Stromal cell of bone marrow (primary cell): Measurements from ENCODE around the gene NTHL1.
"Not testable (repeated sequence)": the region's sequence is repeated elsewhere in the genome, so short reads cannot be mapped to it uniquely, and the experiment has no call there.

Source experiments
- DNase-seq: peaks from one replicate; pipeline ENCODE4 v3.0.0-alpha.2; 2012; ENCODE audit warnings: low read depth

Gene NTHL1

GRCh38 chr16:2040787-2041522 is 6.7 kb downstream of the NTHL1 start:
- DNase-seq = no peak

- DNase-seq = no peak
Measured at GRCh38 chr16:2040041-2040786, 7.4 kb downstream of the NTHL1 start.

DNA sequence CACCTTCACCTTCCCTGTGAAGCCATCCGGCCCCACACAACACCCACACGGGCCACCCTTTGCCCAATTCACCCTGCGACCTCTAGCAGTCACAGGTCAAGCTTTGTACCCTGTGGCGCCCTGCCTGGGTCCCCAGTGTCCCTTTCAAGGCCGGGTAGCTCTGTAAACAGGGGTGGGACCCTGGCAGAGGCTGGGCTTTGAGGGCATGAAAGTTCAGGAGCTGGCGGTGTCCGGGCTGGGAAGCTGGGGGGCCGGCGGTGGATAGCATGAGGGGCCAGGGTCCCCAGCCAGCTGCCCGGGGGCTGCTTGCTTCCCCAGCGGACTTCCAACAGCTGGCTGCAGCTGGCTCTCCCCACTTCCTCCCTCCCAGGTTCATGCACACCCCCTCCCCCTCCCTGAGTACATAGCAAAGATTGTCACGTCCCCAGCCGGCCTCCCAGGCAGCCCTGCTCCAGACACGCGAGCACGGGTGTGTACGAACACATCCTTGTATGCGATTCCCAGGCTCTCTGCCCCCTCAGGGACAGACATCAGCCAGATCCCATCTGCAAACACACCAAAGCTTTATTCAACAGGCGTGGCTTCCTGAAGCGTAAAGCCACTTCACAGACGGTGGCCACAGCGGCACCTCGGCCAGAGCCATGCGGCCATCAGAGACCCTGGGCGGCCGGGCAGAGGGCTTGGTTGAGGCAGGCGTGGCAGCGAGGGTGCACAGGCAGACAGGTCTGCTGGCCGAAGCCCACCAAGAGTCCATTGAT is 8.2 kb downstream of the NTHL1 start:
- no peak for DNase-seq

GRCh38 chr16:2038382-2039231 is 9.0 kb downstream of the NTHL1 start:
- DNase-seq = no peak

DNA sequence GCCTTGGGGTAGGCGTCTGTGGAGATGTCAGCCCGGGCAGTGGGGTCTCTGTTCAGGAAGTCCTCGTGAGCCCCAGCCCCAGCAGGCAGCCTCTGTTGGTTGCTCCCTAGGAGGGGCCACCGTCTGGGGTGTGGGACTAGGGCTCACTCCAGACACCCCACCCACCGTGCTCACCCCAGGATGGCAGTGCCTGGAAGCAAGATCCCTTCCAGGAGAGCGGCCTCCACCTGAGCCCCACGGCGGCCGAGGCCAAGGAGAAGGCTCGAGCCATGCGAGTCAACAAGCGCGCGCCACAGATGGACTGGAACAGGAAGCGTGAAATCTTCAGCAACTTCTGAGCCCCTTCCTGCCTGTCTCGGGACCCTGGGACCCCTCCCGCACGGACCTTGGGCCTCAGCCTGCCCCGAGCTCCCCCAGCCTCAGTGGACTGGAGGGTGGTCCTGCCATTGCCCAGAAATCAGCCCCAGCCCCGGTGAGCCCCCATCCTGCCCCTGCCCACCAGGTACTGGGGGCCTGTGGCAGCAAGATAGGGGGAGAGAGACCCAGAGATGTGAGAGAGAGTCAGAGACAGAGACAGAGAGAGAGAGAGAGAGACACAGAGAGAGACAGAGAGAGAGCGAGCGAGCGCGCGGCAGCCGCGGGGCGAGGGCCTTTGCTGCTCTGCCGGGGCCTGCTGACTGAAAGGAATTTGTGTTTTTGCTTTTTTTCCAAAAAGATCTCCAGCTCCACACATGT is 9.8 kb downstream of the NTHL1 start:
- no peak for DNase-seq

DNA sequence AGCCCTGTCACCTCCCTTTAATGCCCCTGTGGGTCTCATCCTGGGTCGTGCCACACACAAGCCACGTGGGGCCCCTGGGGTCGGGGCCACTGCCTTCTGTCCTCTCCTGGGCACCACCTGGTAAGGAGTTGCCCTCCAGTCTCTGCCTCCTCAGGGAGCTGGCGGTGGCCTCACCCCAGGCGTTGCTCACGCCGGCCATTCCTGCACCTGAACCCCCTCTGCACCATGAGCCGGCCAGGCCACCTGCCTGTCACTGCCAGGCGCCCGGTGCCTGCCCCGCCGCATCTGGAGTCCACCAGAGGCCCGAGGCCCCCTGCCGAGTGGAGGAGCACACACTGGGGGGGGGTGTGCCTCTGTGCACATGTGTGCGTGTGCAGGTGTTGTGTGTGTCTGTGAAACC is 10.5 kb downstream of the NTHL1 start:
- no peak for DNase-seq

- DNase-seq = no peak
Measured at GRCh38 chr16:2036200-2036966, 11.3 kb downstream of the NTHL1 start.

DNA sequence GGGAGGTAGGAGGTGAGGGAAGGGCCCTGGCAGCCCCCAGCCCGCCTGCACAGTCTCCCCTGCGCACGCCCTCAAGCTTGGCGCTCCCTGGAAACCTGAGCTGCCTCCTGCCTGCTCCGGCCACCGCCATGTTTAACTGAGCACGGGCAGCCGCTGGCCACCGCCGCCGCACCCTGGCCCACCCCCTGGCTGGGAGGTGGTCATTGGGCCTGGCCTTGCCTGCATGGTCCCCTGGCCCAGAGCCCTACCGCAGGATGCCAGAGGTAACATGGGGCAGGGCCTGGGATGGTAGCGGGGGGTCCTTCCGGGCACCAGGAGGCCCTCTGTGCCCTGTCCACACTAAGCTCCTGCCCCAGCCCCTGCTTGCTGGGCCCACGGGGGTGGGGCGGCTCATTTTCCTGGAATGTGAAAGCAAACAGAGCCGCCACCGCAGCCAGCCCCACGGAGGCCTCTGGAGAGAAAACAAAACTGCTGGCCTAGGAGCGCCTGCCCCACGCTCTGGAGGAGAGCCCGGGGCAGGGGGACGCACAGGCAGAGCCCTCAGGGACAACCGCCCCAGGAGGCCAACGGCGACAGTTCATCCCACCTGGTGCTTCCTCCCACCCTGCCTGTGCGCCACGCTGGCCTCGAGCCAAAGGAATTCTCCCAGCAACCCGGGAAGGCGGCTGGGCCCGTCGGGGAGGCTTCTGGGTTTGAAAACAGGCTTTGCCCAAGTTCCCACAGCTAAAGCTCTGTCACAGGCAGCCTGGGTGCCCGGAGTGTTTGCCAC is 12.0 kb downstream of the NTHL1 start:
- DNase-seq = peak; percentile 81

- no peak for DNase-seq
Measured at GRCh38 chr16:2034696-2035430, 12.8 kb downstream of the NTHL1 start.

- not testable (repeated sequence) for DNase-seq
Measured at GRCh38 chr16:2033909-2034695, 13.5 kb downstream of the NTHL1 start.

GRCh38 chr16:2033057-2033908 is 14.4 kb downstream of the NTHL1 start:
- peak; percentile 45 for DNase-seq

GRCh38 chr16:2032285-2033056 is 15.2 kb downstream of the NTHL1 start:
- no peak for DNase-seq

DNA sequence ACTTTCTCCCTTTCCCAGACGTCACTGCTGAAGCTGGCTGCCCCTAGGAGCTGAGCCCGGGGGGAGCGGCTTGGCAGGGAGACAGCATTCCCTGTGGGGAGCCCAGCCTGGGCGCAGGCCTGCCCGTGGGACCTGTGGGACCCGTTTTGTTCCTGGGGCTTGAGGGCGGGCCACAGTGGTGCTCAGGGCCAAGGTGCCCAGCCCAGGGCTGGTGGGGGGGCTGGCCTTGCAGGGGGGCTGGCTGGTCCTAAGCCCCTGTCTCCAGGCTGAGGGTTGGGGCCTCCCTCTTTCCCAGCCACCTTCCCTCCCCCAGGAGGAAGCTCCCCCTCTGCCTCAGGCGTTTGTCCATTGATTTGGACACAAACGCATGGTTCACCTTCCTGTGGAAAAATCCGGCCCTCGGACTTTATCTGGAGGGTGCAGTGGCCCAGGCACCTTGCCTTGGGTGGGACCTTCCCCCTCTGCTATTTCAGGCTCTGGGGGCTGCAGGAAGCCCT is 16.5 kb downstream of the NTHL1 start:
- DNase-seq = no peak

DNA sequence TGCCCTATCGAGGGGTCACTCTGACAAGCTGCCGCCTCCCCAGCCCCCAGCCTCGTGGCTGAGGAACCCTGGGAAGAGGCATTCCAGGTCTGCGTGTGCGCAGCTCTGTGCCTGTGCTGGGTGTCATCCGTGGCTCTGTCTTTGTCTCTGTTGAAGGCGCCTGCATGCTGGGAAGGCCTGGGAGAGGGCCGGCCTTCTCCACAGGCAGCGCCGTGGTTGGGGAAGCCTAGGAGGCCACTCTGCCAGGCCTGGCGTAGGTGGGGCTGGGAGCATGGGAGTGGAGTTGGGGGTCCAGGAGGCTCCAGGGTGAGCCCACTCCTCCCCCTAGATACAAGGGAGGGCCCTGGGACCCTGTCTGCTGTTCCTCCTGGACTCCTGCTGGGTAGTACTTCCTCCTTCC is 17.6 kb downstream of the NTHL1 start:
- DNase-seq = no peak

GRCh38 chr16:2029350-2029749 is 18.3 kb downstream of the NTHL1 start:
- DNase-seq = no peak

DNA sequence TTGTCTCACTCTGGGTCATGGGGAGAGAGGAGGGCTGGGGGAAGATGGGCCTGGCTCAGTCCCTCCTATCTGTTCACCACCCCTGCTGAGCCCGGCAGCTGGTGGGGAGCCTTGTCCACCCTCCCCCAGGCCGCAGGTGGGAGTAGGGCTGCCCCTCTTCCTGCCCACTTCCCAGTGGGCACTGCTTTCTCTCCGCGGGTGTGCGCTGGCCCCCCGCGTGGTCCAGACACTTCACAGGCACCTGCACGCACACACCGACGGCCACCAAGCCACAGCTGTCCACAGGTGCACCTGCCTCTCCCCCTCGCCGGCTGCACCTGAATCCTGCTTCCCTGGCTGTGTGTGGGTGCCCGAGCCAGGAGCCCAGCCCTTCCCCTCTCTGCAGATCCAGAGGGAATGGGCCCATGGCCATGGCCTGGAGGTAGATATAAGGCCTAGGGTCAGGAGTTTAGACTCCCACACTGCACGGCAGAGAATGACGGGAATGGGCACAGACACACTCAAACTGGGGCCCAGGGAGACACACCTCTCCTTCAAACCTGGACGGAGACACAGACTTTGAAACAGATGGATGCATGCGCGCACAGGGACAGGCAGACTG is 18.9 kb downstream of the NTHL1 start:
- no peak for DNase-seq
